Activated B cell treated with CpG ODN at 0.5 μM for 24 hours (primary cell): ENCODE results near the gene NIT2. TPM values are rescaled to one million over a fixed set of nuclear protein-coding genes. Genes with fewer than 3 reads are reported as not detected.

ENCODE experiments used
- total RNA-seq: library from RNA; stranded (reverse); gene quantifications from 2 replicates; pipeline ENCODE4 v1.2.3, GENCODE V29; 2022

NIT2 gene
- total RNA-seq, 1 donor from 2014 or later: 55.6 TPM

Other genes starting within 250 kb of the NIT2 start
- 1.4 and 1.5 TPM in 2 replicates for gene FILIP1L, start 220.3 kb upstream of the NIT2 start, total RNA-seq
- gene TBC1D23, start 73.8 kb upstream of the NIT2 start, total RNA-seq: 27.2 and 27.7 TPM in 2 replicates
- gene TOMM70, start 66.3 kb downstream of the NIT2 start, total RNA-seq: 34.5 and 37.3 TPM in 2 replicates
- 1.7 and 2.4 TPM in 2 replicates for gene LNP1, start 66.8 kb downstream of the NIT2 start, total RNA-seq
- gene TMEM45A, start 157.9 kb downstream of the NIT2 start, total RNA-seq: 0.10 and 0.13 TPM in 2 replicates